ENCODE measurements around the gene MGAT3. TPM values are rescaled to one million over a fixed set of nuclear protein-coding genes. Genes with fewer than 3 reads are reported as not detected.

The MGAT3 gene
- total and polyA plus RNA-seq, 2 of the 13 experiments (the other 11 are each of a cell fraction or from before 2014, with no cell fraction given), result 0.11 to 0.15 TPM

GRCh38 chr22:39496131-39496838, 39.5 kb downstream of the MGAT3 start (continued):
- TF ChIP-seq ZFX (CRISPR knock-in tag; IDR thresholded peaks at IDR 0.05; ENCODE audit: low read depth), result peak; percentile 18; the same call in 1 of the 2 replicates
- TF ChIP-seq HOXA5 (CRISPR knock-in tag; IDR thresholded peaks at IDR 0.05), result 0 out of 2 replicates have a peak, but pooled peaks have one; percentile 44
- no peak for TF ChIP-seq LRRFIP1 (CRISPR knock-in tag; conservative IDR thresholded peaks at IDR 0.05)
- TF ChIP-seq ZNF710 (CRISPR knock-in tag; IDR thresholded peaks at IDR 0.05; ENCODE audit: borderline replicate concordance), result no peak
- TF ChIP-seq, protein P1, sequence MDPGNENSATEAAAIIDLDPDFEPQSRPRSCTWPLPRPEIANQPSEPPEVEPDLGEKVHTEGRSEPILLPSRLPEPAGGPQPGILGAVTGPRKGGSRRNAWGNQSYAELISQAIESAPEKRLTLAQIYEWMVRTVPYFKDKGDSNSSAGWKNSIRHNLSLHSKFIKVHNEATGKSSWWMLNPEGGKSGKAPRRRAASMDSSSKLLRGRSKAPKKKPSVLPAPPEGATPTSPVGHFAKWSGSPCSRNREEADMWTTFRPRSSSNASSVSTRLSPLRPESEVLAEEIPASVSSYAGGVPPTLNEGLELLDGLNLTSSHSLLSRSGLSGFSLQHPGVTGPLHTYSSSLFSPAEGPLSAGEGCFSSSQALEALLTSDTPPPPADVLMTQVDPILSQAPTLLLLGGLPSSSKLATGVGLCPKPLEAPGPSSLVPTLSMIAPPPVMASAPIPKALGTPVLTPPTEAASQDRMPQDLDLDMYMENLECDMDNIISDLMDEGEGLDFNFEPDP (CRISPR knock-in tag; conservative IDR thresholded peaks at IDR 0.05), result 0 out of 2 replicates have a peak, but pooled peaks have one; percentile 67
- TF ChIP-seq MYC (CRISPR knock-in tag; IDR thresholded peaks at IDR 0.05; ENCODE audit: borderline replicate concordance), result peak; percentile 27; the same call in 1 of the 2 replicates
- TF ChIP-seq ZNF737 (CRISPR knock-in tag; IDR thresholded peaks at IDR 0.05; ENCODE audit: borderline replicate concordance), result no peak
- 0 out of 2 replicates have a peak, but pooled peaks have one; percentile 29 for TF ChIP-seq GATAD2A (CRISPR knock-in tag; IDR thresholded peaks at IDR 0.05)
- 0 out of 2 replicates have a peak, but pooled peaks have one; percentile 33 for TF ChIP-seq ZNF878 (CRISPR knock-in tag; IDR thresholded peaks at IDR 0.05)
- peak; percentile 37; the same call in 1 of the 2 replicates for TF ChIP-seq THAP11 (CRISPR knock-in tag; IDR thresholded peaks at IDR 0.05)
- TF ChIP-seq, protein P2, sequence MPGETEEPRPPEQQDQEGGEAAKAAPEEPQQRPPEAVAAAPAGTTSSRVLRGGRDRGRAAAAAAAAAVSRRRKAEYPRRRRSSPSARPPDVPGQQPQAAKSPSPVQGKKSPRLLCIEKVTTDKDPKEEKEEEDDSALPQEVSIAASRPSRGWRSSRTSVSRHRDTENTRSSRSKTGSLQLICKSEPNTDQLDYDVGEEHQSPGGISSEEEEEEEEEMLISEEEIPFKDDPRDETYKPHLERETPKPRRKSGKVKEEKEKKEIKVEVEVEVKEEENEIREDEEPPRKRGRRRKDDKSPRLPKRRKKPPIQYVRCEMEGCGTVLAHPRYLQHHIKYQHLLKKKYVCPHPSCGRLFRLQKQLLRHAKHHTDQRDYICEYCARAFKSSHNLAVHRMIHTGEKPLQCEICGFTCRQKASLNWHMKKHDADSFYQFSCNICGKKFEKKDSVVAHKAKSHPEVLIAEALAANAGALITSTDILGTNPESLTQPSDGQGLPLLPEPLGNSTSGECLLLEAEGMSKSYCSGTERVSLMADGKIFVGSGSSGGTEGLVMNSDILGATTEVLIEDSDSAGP (CRISPR knock-in tag; IDR thresholded peaks at IDR 0.05; ENCODE audit: borderline replicate concordance), result 0 out of 2 replicates have a peak, but pooled peaks have one; percentile 39
- no peak for TF ChIP-seq ZBTB14 (CRISPR knock-in tag; IDR thresholded peaks at IDR 0.05)
- peak; percentile 46; the same call in 1 of the 2 replicates for TF ChIP-seq CCDC6 (CRISPR knock-in tag; IDR thresholded peaks at IDR 0.05)
- TF ChIP-seq DNMT3B (CRISPR knock-in tag; conservative IDR thresholded peaks at IDR 0.05), result no peak
- no peak for TF ChIP-seq EHMT2 (IDR thresholded peaks at IDR 0.05; ENCODE audit: borderline replicate concordance, low read depth, low read length)
- TF ChIP-seq RARA (CRISPR knock-in tag; IDR thresholded peaks at IDR 0.05), result no peak
- TF ChIP-seq RXRB (CRISPR knock-in tag; IDR thresholded peaks at IDR 0.05; ENCODE audit: borderline replicate concordance), result 0 out of 2 replicates have a peak, but pooled peaks have one; percentile 17
- no peak for TF ChIP-seq TBL1XR1 (IDR thresholded peaks at IDR 0.05; ENCODE audit: borderline replicate concordance, low read length, partially characterized antibody)
